GM20000 (cell line): ENCODE measurements around the gene POMZP3.
"Not testable (repeated sequence)": the region's sequence is repeated elsewhere in the genome, so short reads cannot be mapped to it uniquely, and the experiment has no call there.

Experiments
- DNase-seq: peaks from one replicate; pipeline ENCODE4 v3.0.0; 2012; ENCODE audit warnings: low spot score

The POMZP3 gene

GRCh38 chr7:76626989-76627642 is at the start of gene POMZP3:
TSS of gene POMZP3 (minus strand) at chr7:76627279. CDS start at chr7:76626064, 1,215 bp downstream.
- not testable (repeated sequence) for DNase-seq

- DNase-seq: not testable (repeated sequence)
Observed at GRCh38 chr7:76675783-76676182, 48.7 kb upstream of the POMZP3 start.

GRCh38 chr7:76673346-76673745 is 46.3 kb upstream of the POMZP3 start:
- DNase-seq: not testable (repeated sequence)

- not testable (repeated sequence) for DNase-seq
Observed at GRCh38 chr7:76659212-76659611, 32.1 kb upstream of the POMZP3 start.

GRCh38 chr7:76656425-76656824 is 29.3 kb upstream of the POMZP3 start:
- not testable (repeated sequence) for DNase-seq

GRCh38 chr7:76642620-76643019 is 15.5 kb upstream of the POMZP3 start:
- not testable (repeated sequence) for DNase-seq

- DNase-seq: not testable (repeated sequence)
Observed at GRCh38 chr7:76637061-76637691, 10.1 kb upstream of the POMZP3 start.

- DNase-seq: not testable (repeated sequence)
Observed at GRCh38 chr7:76626581-76626980, 498 bp downstream of the POMZP3 start.

GRCh38 chr7:76619439-76620190 is 7.5 kb downstream of the POMZP3 start:
- DNase-seq: not testable (repeated sequence)

GRCh38 chr7:76613783-76614182 is 13.3 kb downstream of the POMZP3 start:
- not testable (repeated sequence) for DNase-seq

- not testable (repeated sequence) for DNase-seq
Observed at GRCh38 chr7:76612232-76612631, 14.8 kb downstream of the POMZP3 start.

GRCh38 chr7:76609864-76610263 is 17.2 kb downstream of the POMZP3 start:
- DNase-seq: not testable (repeated sequence)

- not testable (repeated sequence) for DNase-seq
Observed at GRCh38 chr7:76608469-76608868, 18.6 kb downstream of the POMZP3 start.

- DNase-seq: not testable (repeated sequence)
Observed at GRCh38 chr7:76606027-76606426, 21.1 kb downstream of the POMZP3 start.

- DNase-seq: not testable (repeated sequence)
Observed at GRCh38 chr7:76600650-76601049, 26.4 kb downstream of the POMZP3 start.

- not testable (repeated sequence) for DNase-seq
Observed at GRCh38 chr7:76600116-76600482, 27.0 kb downstream of the POMZP3 start.

- not testable (repeated sequence) for DNase-seq
Observed at GRCh38 chr7:76598590-76599264, 28.4 kb downstream of the POMZP3 start.

- not testable (repeated sequence) for DNase-seq
Observed at GRCh38 chr7:76597288-76597687, 29.8 kb downstream of the POMZP3 start.

GRCh38 chr7:76592694-76593093 is 34.4 kb downstream of the POMZP3 start:
- DNase-seq: not testable (repeated sequence)

GRCh38 chr7:76591602-76592304 is 35.3 kb downstream of the POMZP3 start:
- DNase-seq: peak; percentile 8

GRCh38 chr7:76591033-76591432 is 36.0 kb downstream of the POMZP3 start:
- not testable (repeated sequence) for DNase-seq
